HS-5 (cell line): ENCODE measurements around the gene AFF3.
"Not testable (repeated sequence)": the region's sequence is repeated elsewhere in the genome, so short reads cannot be mapped to it uniquely, and the experiment has no call there.

Experiments used
- DNase-seq: peaks from one replicate; pipeline ENCODE4 v3.0.0-alpha.2; 2012; ENCODE audit warnings: low read depth

The AFF3 gene

DNA sequence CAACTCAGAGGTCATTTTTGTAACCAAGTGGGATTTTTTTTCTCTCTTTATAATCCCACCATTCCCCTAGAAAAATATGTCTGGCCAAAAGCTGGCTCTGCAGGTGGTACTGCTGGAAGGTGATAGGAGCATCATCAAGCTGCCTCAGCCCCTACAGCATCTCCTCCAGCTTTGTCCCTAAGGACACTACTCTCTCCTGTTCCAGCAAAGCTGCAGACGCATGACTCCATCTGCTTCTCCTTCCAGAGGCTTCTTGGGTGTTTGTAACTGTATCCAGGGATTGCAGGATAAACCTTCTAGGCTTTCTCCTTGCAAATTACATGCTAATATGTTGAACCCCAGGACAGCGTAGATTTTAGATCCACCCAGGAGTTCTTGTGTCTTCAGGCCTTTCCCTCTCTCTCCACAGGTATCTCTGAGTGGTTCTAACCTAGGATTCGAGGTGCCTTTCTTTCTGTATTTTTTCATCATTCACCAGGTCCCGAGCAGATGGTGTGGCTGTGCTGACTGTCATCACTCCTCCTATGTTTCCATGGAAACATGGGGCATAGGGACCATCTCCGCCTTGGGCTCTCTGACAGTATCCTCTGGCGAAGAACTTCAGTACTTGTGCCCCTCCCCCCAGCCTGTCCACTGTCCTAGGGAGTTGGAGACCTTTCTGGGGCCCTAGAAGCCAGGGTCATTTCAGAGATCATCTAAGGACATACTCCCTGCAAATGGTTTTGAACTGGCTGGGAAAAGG, 34.3 kb downstream of the AFF3 start:
- no peak for DNase-seq

DNA sequence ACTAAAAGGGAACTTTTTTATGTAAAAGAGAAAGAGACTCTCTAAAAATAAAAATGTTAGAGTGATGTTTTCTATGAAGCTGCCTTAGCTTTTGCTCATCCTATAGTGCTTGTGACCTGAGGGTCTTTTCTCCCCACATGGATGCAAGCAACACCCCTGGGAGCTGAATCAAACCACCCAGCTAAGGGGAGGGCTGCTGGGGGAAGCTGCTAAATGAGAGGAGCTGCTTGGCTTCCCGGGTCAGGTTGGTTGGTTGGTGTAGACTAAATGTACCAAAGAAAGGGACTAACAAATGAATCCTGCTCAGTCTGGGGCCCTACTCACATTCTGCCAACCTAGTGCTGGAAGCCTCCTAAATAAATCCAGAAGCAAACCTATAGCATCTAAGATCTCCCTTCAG, 35.0 kb downstream of the AFF3 start:
- DNase-seq = no peak

DNA sequence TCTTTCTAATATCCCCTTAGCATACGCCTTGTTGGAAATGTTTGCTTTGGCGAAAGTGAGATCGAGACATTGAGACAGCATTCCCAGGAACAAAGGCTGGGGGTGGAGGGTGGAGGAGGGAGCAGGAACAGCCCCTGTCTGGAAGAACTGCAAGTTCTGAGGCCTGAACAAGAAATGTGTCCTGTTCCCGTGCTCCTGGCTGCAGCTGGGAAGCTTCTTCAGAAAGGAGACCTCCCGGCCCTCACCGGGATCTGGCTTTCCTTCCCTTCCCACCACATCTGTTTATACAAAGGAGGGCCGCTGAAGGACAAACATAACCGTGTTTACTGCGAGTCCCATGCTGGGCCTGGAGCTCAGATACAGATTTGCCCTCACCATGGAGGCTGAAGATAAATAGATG, 35.9 kb downstream of the AFF3 start:
- no peak for DNase-seq

DNA sequence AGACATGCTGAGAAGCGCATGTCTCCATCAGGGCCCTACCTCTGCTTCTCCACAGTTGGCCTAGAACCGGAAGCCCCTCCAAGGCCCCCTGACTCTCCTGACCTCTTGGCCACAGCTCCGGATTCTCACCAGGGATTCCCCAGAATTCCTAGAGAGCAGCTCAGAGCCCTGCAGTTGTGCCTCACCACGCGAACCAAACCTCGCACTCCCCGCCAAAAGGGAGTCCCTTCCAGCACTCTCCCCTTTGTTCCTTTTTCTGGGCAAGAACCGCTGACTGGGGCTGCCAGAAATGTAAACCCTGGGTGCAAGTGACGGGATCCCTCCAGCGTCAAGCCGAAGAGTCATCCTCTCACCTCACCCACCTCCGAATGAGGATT, 36.7 kb downstream of the AFF3 start:
- DNase-seq = no peak

DNA sequence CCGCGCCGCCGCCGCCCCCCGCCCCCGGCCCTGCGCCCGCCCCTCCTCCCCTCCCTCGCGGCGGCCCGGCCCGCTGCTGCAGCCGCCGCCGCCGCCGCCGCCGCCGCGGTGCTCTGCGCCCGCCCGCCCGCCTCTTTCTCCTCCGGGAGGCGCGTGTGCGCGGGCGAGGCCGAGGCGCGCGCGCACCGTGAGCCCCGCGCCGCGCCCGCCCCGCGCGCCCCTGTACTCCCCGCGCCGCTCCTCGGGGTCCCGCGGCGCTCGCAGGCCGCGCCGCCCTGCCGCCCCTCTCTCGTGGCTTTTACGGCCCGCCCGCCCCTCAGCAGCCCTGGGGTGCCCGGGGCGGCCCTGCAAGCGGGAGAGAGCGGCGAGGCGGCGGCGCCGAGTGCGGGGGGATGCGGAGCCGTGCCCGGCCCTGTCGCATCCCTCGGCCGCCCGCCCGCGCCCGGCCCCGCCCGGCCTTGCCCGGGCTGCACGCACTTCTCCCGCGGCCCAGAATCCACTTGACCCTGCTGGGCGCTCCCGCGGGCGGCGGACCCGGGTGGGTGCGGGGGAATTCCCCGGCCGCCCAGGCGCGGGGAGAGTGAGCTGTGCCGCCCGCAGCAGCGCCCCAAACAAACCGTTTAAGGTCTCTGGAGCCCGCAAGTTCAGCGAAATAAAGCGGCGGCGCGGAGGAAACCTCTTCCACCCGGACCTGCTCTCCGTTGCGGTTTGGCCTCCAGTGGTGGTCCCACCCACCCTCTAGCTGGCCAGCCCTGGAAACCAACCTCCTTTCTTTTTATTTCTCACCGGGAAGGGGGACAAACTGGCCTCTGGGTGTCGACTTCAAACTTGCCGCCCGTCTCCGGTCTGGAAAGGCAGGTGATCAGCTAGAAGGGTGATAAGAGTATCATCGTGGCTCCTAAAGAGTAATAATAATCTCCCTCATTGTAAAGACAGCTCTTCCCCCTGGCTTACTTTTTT, 37.4 kb downstream of the AFF3 start:
- peak; percentile 11 for DNase-seq

DNA sequence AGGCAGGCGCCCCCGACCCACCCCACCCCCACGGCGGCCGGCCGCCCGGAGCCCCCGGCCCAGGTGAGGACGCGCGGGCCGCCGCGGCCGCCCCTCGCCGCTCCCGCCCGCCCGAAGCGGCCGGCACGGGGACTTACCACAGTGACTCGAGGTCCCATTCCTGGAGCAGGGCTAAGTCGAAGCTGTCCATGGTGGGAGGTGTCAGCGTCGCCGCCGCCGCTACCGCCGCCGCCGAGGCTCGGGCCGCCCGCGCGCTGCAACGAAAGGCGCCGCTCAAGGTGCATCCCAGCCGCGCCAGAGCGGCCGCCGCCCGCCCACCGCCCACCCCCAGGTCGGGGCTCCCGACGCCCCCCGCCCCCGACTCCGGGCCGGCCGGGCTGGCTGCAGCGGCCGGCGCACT, 38.1 kb downstream of the AFF3 start:
- DNase-seq = not testable (repeated sequence)

DNA sequence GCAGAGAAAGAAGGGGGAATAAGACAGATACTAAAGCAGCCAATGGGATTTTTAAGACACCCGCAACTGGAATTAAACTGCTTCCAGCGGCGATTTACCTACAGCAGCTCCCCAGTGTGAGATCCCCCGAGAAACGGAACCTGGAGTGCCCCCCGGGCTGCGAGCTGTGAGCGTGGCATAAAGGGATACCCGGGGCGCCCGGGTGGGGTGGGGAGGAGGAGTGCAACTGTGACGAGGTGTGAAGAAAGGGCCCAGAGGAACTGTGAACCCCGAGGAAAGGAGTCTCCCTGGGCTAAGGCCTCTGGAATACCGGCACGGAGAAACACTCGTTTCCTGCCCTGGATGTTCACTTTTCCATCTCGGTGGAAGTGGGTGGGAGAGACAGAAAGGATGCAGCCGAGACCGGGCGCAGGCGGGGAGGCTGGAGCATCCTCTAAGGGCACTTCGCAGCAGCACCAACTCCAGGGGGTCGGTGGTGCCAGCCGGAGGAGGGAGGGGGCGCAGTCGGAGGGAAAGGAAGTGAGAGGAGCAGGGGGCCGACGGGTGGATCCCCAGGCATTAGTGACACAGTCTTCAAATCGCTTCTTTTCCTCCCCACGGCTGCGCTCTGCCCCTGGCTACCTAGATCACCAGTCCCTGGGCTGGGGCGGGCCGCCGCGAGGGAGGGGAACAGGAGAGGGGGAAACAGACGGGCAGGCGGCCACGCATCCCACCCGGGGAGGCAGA, 38.7 kb downstream of the AFF3 start:
- not testable (repeated sequence) for DNase-seq

DNA sequence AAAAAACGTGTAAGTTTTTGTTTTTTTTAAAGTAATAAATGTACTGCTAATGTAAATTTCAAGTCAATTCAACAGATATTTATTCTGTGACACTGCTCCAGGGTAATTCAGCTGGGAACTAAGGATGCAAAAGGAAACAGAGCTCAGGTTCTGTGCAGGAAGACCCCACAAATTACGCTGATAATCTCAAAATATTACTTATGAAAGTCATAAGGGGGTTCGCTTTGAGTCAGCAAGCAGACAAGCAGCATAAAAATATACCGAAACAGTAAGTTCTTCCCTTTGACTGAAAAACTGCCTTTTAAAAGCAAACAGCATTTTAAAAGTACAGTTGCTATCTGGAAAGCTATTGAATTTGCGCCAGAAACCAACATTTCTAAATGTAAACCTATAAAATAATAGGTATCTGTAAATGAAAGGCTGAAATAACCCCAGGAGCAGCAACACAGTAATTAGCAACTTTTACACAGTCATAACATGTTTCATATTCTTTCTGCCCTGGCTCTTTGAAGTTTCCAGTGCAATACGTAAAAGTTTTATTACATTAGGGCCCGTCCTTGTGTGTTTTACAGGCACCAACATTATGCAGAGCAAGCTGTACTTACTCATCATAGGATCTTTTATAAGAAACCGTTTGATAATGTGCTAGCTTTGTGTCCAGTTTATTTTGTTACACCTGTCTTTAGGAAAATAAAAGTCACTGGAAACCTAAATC, 39.8 kb downstream of the AFF3 start:
- DNase-seq = not testable (repeated sequence)

DNA sequence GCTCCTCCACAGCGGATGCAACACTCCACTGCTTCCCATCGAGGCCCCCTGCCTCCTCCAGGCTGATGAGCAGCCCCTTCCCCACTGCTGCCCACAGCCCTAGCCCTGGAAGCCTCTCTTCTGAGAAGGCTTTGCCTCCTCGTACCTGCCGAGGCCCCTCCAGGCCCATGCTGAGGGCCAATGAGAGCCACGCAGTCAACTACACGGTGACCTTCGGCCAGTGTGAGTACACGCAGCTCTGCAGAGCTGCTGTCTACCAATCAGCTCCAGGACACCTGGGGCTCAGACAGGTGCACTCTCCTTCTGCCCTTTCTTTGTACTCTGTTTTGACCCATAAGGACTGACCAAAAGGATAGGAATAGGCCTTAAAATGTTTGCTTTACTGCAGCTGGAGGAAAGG, 43.5 kb downstream of the AFF3 start:
- DNase-seq = not testable (repeated sequence)

DNA sequence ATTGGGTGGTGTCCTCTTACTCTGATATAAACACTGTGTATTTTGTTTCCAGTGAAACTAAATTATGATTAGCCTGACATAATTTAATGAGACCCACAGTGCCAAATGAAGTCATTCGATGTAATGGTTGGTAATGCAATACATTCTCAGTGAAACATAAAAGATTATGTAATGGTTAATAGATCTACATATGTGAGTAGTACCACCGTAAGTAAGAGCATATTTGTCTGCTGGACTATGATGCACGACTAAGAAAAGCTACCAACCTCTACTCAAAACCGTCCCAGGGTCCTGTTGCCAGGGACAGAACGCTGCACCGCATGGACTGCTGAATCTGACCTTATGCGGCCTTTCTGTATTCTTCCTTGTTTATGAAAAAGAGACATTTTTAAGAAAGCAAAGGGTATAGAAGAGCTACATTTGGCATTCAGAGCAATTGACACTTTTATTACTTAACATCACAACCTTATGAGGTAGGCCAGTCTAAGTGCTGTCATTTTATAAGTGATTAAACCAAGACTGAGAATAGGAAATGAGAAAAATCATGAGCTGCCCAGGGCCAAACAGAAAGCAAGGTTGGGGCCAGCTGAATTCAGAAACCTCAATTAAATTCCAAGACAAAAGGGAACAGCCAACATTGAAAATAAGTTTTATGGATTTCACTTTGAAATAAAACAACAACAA, 44.6 kb downstream of the AFF3 start:
- not testable (repeated sequence) for DNase-seq

DNA sequence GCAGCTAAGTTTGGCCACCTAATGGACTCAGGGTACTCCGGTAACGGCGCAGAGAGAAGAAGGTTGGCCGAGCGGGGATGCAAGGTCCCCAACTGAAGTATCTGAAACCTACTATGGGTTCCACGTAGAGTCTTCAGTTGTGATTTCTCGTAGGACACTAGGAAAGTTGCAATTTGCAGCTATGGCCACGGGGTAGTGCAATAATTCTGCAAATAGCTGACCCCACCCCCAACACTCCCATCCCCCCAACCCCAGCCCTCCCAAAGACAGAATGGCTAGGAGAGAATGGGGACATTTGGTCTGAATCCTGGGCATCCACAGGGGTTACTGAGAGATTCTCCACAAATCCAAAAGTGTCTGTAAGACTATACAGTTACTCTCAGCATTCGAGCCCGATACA, 46.5 kb downstream of the AFF3 start:
- not testable (repeated sequence) for DNase-seq

DNA sequence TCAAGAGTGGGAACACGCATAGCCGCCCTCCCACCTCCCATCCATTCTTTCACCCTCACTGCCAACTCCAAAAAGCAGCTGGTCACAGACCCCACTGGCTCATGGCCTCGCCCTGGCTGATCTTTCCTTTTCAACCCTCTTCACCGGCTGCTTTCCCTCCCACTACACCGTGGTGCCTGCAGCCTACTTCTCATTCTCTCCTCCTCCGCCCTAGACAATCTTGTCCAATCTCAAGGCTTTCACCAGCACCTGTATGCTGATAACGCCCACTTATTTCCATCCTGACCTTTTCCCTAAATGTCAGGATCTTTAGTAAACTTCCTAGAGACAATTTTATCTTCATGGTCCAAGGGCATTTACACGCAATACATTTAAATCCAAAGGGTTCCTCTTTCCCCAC, 50.6 kb downstream of the AFF3 start:
- DNase-seq = not testable (repeated sequence)

DNA sequence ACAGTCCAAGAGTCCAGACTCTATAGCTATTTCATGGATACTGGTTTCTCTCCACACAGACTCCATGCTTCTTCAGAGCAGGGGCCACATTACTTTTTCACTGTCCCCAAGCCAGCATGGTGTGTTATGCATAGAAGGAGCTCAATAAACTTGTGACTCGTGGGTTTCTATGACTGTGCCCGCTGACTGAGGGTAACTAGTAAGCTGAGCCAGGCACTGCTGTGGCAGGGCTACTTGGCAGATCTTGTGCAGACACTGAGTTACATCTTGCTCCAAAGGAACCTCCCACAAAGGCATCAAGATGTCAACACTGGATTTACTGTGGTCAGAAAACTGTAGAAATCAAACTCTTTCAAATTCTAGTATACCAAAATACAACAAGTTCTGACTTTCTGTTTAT, 56.6 kb downstream of the AFF3 start:
- DNase-seq = not testable (repeated sequence)

DNA sequence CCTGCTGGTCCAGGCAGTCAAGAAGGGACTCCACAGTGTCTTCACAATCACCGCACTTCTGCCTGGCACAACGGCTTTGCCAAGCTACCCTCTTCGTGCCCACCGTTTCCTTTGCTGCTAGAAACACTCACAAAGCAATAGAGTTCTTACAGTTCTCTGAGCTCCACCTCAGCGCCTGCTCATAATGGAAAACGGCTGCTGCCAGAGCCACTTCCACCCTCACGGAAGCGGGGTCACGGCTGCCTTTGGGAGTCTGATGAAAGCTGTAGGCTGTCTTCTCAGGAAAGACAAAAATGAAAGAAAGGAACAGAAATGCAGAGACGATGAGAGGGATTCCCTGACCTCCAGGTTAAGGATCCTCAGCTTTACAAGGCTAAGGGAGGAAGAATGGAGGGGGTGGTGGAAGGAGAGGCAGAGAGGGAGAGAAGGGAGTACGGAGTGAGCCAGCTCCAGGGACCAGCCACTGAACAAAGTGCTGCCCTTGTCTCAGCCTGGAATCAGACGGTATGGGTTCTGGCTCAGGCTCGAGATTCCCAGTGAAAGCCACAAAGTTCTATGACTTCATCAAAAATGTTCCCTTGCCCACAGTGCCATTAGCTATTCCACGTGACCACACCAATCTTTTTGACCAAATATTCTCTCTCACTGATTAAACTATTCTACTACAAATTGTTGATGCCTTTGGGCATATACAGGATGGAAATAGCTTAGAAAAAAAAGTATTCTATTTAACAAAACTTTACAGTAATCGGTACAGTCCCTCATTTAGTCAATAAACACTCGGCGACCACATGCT, 58.8 kb downstream of the AFF3 start:
- not testable (repeated sequence) for DNase-seq

DNA sequence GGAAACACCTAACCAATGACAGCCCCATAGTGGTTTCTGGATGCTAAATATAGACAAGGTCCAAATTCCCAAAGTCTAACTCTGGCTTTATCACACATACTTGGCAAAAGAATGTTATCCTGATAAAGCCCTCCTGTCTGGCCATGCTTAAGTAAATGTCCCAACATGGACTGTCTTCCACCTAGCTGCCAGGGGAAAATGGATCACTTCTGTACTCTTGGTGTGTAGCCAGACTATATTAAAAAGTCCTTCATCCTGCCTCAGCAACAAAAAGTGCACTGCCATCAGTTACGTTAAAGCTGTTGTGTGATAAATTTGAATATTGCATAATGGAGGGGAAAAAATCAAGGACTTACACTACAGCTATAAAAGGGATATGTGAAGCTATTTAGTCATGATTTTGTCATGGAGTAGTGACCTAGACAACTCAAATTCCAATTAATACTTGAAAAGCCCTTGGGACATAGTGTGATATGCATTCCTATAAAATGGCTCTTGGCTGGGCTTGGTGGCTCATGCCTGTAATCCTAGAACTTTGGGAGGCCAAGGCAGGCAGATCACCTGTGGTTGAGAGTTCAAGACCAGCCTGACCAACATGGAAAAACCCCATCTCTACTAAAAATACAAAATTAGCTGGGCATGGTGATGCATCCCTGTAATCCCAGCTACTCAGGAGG, 60.0 kb downstream of the AFF3 start:
- not testable (repeated sequence) for DNase-seq

DNA sequence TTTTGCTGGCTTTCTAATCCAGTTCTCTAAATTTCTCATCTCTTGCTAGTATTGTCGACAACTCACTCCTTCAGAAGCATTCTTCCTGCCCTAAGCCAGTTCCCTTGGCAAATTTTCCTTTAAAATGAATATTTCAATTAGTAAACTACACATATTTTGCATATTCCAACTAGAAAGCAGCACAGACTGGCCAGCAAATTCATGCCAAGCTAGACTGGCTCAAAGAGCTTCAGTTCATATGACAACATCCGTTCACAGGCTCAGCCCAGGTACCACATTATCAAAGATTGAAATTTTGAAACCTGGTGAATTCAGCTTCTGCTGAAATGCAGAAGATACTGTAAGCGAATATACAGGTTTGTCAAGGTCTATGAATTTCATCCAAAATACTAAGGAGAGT, 64.5 kb downstream of the AFF3 start:
- DNase-seq = no peak

DNA sequence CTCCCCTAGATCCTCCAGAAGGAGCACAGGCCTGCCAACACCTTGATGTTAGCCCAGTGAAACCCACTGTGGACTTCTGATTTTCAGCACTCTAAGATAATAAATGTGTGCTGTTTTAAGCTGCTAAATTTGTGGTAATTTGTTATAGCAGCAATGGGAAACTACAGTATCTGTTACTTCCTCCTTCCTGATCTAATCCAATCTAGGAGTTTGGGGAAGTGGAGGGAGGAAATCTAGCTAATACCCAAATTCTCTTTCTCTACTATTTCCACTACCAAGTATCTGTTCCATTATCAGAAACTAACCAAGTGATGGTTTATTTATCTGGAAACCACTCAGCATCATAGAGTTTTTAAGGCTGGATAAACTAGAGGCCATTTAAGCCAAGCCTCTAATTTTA, 64.9 kb downstream of the AFF3 start:
- no peak for DNase-seq

DNA sequence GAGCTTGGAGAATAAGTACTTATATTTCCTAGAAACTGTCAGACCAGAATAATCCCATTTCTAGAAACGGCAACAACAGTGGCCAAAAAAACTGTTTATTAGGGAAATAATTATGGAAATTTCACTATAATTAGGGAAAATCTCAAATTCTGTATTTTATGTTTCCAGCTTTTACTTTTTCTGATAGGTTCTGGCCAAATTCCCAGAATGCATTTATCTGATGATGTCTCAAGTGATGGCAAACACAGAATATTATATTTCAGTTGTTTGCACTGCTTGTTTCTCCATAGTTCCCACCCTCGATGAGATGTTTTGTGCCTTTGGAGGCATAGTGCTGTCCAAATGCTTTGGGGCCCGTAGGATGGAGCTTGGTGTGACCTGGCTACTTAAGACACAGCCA, 66.9 kb downstream of the AFF3 start:
- DNase-seq = no peak

DNA sequence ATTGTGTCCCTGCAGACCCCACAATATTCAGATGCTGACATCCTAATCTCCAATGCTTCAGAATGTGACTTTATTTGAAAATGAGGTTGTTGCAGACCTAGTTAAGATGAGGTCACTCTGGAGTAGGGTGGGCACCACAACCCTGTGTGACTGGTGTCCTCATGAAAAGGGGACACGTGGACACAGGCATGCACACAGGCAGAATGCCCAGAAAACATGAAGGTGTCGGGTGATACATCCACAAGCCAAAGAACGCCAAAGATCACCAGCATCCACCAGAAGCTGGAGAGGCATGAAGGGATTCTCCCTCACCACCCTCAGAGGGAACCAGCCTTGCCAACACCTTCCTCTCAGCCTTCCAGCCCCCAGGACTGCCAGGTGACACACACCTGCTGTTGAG, 69.3 kb downstream of the AFF3 start:
- no peak for DNase-seq

DNA sequence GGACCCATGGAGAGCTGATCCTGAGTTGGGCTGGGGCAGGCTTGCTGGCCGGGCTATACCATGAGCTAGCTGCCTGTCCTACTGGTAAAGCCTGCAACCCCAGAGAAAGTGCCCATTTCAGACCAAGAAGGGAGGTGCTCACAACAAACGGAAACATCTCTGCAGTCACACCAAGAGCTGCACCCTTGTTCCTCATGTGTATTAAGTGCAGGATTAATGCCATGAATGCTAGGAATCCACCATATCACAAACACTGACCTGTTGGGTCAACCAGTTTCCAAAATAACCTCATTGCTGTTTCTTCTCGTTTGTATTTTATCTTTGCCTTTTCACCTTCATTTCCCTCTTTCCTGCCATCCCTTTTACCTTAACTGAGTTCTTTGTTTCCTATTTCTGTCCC, 69.9 kb downstream of the AFF3 start:
- DNase-seq = no peak
